Ascending aorta (tissue), 2 donors: ENCODE measurements around the gene HPS5. TPM values are rescaled to one million over a fixed set of nuclear protein-coding genes. Genes with fewer than 3 reads are reported as not detected.
A peak's percentile ranks its signal among the peaks of the same experiment; 100 is the strongest.
"Not testable (repeated sequence)": the region's sequence is repeated elsewhere in the genome, so short reads cannot be mapped to it uniquely, and the experiment has no call there.

Source experiments
- DNase-seq, 2 donors: peaks; one replicate each; pipeline ENCODE4 v3.0.0-alpha.2; 2019; ENCODE audit warnings: low spot score in 2 of 2
- H3K27ac ChIP-seq, 2 donors: fragments of 200-600 bp; sonication (generic); one replicate each; pipeline ENCODE4 v1.5.1; 2016 to 2017; ENCODE audit warnings: mild to moderate bottlenecking in 1 of 2
- H3K27me3 ChIP-seq: fragments of 200-600 bp; sonication (generic); one replicate; pipeline ENCODE4 v1.5.1; 2017
- H3K36me3 ChIP-seq, 2 donors: fragments of 200-600 bp; sonication (generic); one replicate each; pipeline ENCODE4 v1.5.1; 2016
- H3K4me1 ChIP-seq, 2 donors: fragments of 200-600 bp; sonication (generic); one replicate each; pipeline ENCODE4 v1.5.1; 2016 to 2017; ENCODE audit warnings: mild to moderate bottlenecking in 1 of 2
- H3K4me3 ChIP-seq, 2 donors: fragments of 200-600 bp; sonication (generic); one replicate each; pipeline ENCODE4 v1.5.1; 2016 to 2017; ENCODE audit warnings: mild to moderate bottlenecking in 1 of 2
- H3K9me3 ChIP-seq, 2 donors: fragments of 200-600 bp; sonication (generic); one replicate each; pipeline ENCODE4 v1.5.1; 2016
- CTCF ChIP-seq, 3 experiments: fragments of 200-600 bp in 2 of 3; fragments of 450-650 bp in 1 of 3; sonication (generic) in 2 of 3; IDR thresholded peaks; one replicate each; pipeline ENCODE4 v1.5.1; 2016 to 2019; ENCODE audit warnings: antibody characterized with exemption in 3 of 3, mild to moderate bottlenecking in 1 of 3, moderate library complexity in 1 of 3
- intact Hi-C: fragments of 100-400 bp; cut with DNase I; formaldehyde crosslinking; loops from one replicate; pipeline ENCODE4 v1.15.1; 2023
- total RNA-seq: library from RNA; depleted of rRNA; stranded (reverse); fragments of >200 nt; gene quantifications from one replicate; pipeline ENCODE4 v1.1.0, GENCODE V29; 2016

Gene HPS5
- total RNA-seq, 1 donor from 2014 or later: 31.7 TPM

GRCh38 chr11:18282626-18283025 is 39.3 kb downstream of the HPS5 start:
- no peak overlapping the region for H3K4me3 ChIP-seq
- H3K9me3 ChIP-seq: no peaks in the 10 kb centered on the region
- DNase-seq: no peak
- no peaks in the 10 kb centered on the region for H3K4me1 ChIP-seq
- no peaks in the 10 kb centered on the region for H3K27me3 ChIP-seq
- peaks cover 47 to 93% of the 10 kb centered on the region in 2 donors for H3K36me3 ChIP-seq
- no peak for TF ChIP-seq CTCF (IDR thresholded peaks at IDR 0.05)
- no peak overlapping the region for H3K27ac ChIP-seq
- intact Hi-C loops: no loop called here

- no peaks in the 10 kb centered on the region for H3K27me3 ChIP-seq
- no peak overlapping the region for H3K27ac ChIP-seq
- H3K4me1 ChIP-seq: no peaks in the 10 kb centered on the region
- TF ChIP-seq CTCF (IDR thresholded peaks at IDR 0.05): no peak
- intact Hi-C loops: no loop called here
- DNase-seq: no peak
- peaks cover 39 to 90% of the 10 kb centered on the region in 2 donors for H3K36me3 ChIP-seq
- H3K4me3 ChIP-seq: no peak overlapping the region
- H3K9me3 ChIP-seq: no peaks in the 10 kb centered on the region
Observed at GRCh38 chr11:18280438-18281045, 41.4 kb downstream of the HPS5 start.

- H3K36me3 ChIP-seq: peaks cover 27 to 69% of the 10 kb centered on the region in 2 donors
- intact Hi-C loops: no loop called here
Observed at GRCh38 chr11:18277565-18278271, 44.2 kb downstream of the HPS5 start.

GRCh38 chr11:18271206-18271605 is 50.7 kb downstream of the HPS5 start:
- Histone ChIP-seq H3K4me3 (no peak overlapping the region), H3K27ac (no peak overlapping the region), H3K27me3 (no peaks in the 10 kb centered on the region), H3K4me1 (no peaks in the 10 kb centered on the region), H3K9me3 (no peaks in the 10 kb centered on the region), H3K36me3 (peaks cover 0 to 13% of the 10 kb centered on the region in 2 donors)
- intact Hi-C loops: no loop called here
- no peak for TF ChIP-seq CTCF (IDR thresholded peaks at IDR 0.05)
- DNase-seq: no peak

More at GRCh38 chr11:18277565-18278271, 44.2 kb downstream of the HPS5 start:
- DNase-seq: peak in 1 of 2 donors; percentile 16
- H3K27me3 ChIP-seq: no peaks in the 10 kb centered on the region
- no peaks in the 10 kb centered on the region for H3K9me3 ChIP-seq
- no peak for TF ChIP-seq CTCF (IDR thresholded peaks at IDR 0.05)
- no peaks in the 10 kb centered on the region for H3K4me1 ChIP-seq
- no peak overlapping the region for H3K27ac ChIP-seq
- H3K4me3 ChIP-seq: no peak overlapping the region

GRCh38 chr11:18270102-18270501 is 51.8 kb downstream of the HPS5 start:
- Histone ChIP-seq H3K27ac (no peak overlapping the region), H3K36me3 (peaks cover 0 to 8% of the 10 kb centered on the region in 2 donors), H3K9me3 (no peaks in the 10 kb centered on the region), H3K4me1 (no peaks in the 10 kb centered on the region), H3K27me3 (no peaks in the 10 kb centered on the region), H3K4me3 (no peak overlapping the region)
- intact Hi-C loops: no loop called here
- no peak for TF ChIP-seq CTCF (IDR thresholded peaks at IDR 0.05)
- DNase-seq: no peak

- H3K27me3 ChIP-seq, H3K4me3 ChIP-seq, H3K9me3 ChIP-seq, H3K27ac ChIP-seq, H3K4me1 ChIP-seq, H3K36me3 ChIP-seq, intact Hi-C loops, DNase-seq: not testable (repeated sequence)
Observed at GRCh38 chr11:18269252-18269651, 52.7 kb downstream of the HPS5 start.

GRCh38 chr11:18267335-18268133 is 54.4 kb downstream of the HPS5 start:
- intact Hi-C loops, H3K4me3 ChIP-seq: not testable (repeated sequence)

More at GRCh38 chr11:18267335-18268133, 54.4 kb downstream of the HPS5 start:
- not testable (repeated sequence) for H3K27ac ChIP-seq, H3K9me3 ChIP-seq, H3K27me3 ChIP-seq, H3K4me1 ChIP-seq, DNase-seq, H3K36me3 ChIP-seq
